MM.1S (cell line): ENCODE measurements around the gene UNC13B.

Experiments
- EZH2 ChIP-seq: fragments of 300-600 bp; sonication (generic); optimal IDR thresholded peaks from 2 replicates; pipeline ENCODE3; 2017; ENCODE audit warnings: low read depth, mild to moderate bottlenecking, antibody characterized with exemption, low read length, mixed read lengths
- EZH2phosphoT487 ChIP-seq: fragments of 300-600 bp; sonication (generic); IDR thresholded peaks from 2 replicates; pipeline ENCODE4 v1.6.1; 2018; ENCODE audit warnings: antibody characterized with exemption, low read length
- TF ChIP-seq, protein P1 (sequence below): fragments of 300-600 bp; sonication (generic); IDR thresholded peaks from 2 replicates; pipeline ENCODE4 v1.5.1; 2016; ENCODE audit warnings: antibody characterized with exemption, low read length, mixed read lengths

- TF ChIP-seq, protein P1, sequence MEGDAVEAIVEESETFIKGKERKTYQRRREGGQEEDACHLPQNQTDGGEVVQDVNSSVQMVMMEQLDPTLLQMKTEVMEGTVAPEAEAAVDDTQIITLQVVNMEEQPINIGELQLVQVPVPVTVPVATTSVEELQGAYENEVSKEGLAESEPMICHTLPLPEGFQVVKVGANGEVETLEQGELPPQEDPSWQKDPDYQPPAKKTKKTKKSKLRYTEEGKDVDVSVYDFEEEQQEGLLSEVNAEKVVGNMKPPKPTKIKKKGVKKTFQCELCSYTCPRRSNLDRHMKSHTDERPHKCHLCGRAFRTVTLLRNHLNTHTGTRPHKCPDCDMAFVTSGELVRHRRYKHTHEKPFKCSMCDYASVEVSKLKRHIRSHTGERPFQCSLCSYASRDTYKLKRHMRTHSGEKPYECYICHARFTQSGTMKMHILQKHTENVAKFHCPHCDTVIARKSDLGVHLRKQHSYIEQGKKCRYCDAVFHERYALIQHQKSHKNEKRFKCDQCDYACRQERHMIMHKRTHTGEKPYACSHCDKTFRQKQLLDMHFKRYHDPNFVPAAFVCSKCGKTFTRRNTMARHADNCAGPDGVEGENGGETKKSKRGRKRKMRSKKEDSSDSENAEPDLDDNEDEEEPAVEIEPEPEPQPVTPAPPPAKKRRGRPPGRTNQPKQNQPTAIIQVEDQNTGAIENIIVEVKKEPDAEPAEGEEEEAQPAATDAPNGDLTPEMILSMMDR = no peak
- TF ChIP-seq EZH2phosphoT487 (no peak), EZH2 (no peak)
Measured at GRCh38 chr9:35168963-35169362, 7.2 kb downstream of the UNC13B start.
